SK-MEL-5 (cell line): ENCODE measurements around the gene TMOD4. TPM values are rescaled to one million over a fixed set of nuclear protein-coding genes. Genes with fewer than 3 reads are reported as not detected.
"Not testable (repeated sequence)": the region's sequence is repeated elsewhere in the genome, so short reads cannot be mapped to it uniquely, and the experiment has no call there.

Experiments
- DNase-seq: peaks from one replicate; pipeline ENCODE4 v3.0.0-alpha.2; 2016; ENCODE audit warnings: low read depth, low spot score
- in situ Hi-C: cut with HindIII; loops from 2 replicates; pipeline ENCODE4 v1.10.0; 2016; ENCODE audit warnings: low sequenced_read_pairs, high pct_unique_total_duplicates, low pct_unique_long_range_greater_than_20kb
- polyA plus RNA-seq, 2 experiments: library from polyadenylated mRNA; depleted of rRNA; stranded (reverse); fragments of >200 nt; gene quantifications; 2 replicates each; pipeline ENCODE4 v1.2.3, GENCODE V29; 2015
- total RNA-seq: library from RNA; depleted of rRNA; stranded (reverse); fragments of >200 nt; shearing (Covaris generic); gene quantifications from 2 replicates; pipeline ENCODE4 v1.2.3, GENCODE V29; 2014; rRNA removed

Gene TMOD4
- total RNA-seq: 0.80 and 1.2 TPM in 2 replicates
- 0.75 TPM in 1 of 2 replicates, not detected in the other for polyA plus RNA-seq (2015; cell fraction: cytosol; rRNA removed)
- polyA plus RNA-seq (2015; cell fraction: nucleus; rRNA removed): not detected in 2 replicates

DNA sequence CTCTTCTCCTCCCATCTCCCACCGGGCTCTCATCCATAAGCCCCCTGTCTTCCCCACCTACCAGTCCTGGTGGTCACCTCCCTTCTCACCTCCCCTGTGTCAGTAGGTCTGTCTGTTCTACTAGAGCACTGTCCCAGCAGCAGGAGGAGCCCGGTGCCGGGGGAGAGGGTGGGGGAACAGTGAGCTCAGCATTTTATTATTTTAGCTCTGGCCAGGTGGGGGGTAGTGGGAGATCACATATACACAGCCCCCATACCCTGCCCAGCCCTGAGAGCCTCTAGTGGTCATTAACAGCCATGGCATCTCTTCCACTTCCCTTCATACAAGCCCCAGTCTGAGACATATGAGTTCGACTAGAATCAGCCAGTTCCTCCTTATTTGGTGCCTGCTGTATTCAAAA, at the start of gene TMOD4:
TMOD4 (minus strand) TSS at position 119 of the 400 bp plus-strand sequence. CDS start 1,106 bp downstream, outside the sequence.
- DNase-seq: peak; percentile 71
- in situ Hi-C loops: no loop called here

DNA sequence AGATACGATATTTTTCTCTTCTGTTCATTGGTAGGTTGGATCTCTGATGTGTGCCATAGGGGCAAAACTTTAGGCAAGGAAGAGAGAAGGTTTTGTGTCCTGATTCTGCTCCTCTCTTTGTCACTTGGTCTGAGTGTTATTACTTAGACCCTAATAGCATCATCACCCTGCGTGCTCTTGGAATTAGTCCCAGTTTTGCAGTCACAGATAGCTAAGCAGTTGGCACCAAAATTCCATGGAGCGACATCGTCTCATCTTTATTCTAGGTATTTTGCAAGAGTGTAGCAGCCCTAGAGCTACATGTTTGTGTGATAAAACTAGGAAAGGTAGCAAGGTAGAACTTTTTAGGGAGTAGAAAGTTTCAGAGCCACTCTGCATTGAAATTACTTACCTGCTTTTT, 46.3 kb upstream of the TMOD4 start:
- in situ Hi-C loops: no loop called here
- no peak for DNase-seq

DNA sequence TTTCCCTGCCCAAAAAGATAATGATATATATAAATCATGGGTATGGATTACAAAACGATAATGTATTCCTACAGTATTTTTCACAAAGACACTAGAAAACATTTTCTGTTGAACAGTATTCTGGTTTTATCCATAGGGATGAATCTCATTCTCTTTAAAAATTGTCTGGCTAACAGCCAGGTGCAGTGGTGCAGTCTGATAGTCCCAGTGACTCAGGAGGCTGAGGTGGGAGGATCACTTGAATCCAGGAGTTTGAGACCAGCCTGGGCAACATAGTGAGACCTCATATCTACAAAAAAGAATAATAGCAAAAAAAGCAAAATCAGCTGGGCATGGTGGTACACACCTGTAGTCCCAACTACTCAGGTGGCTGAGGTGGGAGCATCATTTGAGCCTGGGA, 45.8 kb upstream of the TMOD4 start:
- no peak for DNase-seq
- in situ Hi-C loops: no loop called here

DNA sequence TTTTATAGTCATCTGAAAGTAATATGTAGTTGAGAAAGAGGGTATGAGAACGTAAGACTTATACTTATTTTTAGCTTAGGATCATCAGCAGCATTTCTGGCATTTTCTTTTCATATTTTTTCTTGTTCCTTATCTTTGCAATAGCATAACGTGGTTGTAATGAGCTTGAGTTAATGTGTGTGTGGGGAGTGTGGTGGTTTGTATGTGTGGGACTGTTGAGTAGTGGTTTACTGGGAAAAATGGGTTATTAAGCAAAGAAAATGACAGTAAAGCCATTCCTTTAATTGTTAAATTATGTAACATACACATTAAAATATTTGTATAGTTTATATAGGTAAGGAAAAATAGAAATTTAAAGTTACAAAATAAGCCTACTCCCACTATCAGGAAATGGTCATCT, 37.8 kb upstream of the TMOD4 start:
- DNase-seq: no peak
- in situ Hi-C loops: no loop called here

DNA sequence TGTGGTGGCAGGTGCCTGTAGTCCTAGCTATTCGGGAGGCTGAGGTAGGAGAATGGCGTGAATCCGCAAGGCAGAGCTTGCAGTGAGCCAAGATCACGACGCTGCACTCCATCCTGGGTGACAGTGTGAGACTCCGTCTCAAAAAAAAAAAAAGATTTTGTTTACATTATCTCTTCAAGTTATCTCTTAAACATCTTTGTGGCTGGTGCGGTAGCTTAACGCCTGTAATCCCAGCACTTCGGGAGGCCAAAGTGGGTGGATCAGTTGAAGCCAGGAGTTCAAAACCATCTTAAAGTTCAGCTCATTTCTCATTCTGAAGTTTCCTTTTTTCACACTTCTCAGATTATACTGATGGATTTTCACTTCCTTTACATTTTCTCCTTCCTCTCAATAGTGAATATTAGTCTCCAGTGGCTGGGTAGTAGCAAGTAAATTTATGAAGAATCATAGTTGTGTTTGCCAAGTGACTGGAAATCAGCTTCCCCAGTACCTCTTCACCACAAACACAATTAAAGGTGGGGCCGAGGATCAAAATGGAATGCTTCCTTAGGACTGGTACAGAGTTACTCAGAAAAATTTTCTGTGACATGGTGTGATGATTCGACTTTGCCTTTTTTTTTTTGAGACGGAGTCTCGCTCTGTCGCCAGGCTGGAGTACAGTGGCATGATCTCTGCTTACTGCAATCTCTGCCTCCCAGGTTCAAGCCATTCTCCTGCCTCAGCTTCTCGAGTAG, 36.4 kb upstream of the TMOD4 start:
- in situ Hi-C loops: no loop called here
- DNase-seq: no peak

DNA sequence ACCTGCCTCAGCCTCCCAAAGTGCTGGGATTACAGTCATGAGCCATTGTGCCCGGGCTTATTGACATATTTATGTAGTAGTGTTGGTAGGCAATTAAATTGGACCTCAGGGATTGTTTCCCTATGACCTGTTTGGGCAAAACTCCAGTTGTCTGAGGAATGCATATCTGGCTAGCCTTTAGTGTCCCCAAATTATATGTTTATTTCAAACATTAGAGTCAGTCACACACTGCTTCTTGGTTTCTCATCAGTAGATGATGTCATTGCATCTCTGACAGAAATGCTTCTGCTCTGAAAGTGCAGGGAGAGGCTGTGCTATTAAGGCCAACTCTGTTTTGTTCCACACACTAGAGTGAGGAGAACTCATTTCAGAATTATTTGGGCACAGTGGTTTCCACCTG, 35.0 kb upstream of the TMOD4 start:
- in situ Hi-C loops: no loop called here
- DNase-seq: no peak

DNA sequence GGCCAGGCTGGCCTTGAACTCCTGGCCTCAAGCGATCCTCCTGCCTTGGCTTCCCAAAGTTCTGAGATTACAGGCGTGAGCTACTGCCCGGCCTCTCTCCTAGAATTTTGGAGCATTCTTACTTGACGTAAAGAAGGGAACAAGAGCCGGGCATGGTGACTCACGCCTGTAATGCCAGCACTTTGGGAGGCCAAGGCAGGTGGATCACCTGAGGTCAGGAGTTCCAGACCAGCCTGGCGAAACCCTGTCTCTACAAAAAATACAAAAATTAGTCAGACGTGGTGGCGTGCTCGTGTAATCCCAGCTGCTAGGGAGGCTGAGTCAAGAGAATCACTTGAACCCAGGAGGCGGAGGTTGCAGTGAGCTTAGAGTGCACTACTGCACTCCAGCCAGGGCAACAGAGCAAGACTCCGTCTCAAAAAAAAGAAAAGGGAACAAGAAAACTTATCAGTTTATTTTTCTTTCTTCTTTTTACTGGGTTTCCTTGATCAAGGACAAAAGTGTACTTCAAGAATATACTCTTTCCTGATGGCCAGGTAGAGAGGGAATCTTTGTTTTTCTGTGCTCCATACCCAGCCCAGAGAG, 29.7 kb upstream of the TMOD4 start:
- in situ Hi-C loops, DNase-seq: not testable (repeated sequence)

DNA sequence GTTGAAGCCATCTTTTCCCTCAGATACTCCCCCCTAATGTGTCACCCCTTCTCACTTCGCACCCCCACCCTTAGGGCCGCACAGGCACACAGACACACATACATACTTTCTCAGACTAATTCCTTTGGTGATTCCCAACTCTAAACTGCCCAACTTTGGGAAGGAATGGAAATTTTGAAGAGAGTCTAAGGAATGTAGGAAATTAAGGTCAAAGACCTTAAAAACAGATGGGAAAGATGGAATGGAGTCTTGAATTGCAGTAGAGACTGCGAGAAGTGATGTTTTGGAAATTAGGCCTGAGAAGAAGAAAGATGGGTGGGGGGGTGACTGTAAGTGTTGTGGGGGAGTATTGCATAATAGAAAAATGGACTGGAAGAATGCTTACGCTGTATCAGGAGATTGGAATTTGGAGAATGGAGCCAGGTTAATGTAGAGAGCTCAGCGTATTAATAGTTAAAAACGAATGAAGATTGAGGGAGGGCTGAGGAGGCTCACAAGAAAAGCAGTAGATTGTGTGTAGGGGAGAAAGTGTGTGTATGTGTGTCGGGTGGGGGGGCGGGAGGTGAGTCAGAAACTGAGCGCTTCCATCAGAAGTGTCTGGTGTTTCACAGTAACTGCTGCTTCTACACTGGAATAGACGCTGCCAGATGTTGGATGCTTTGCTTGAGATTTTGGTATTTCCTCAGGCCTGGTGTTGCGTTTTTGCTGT, 24.2 kb upstream of the TMOD4 start:
- in situ Hi-C loops: no loop called here

DNA sequence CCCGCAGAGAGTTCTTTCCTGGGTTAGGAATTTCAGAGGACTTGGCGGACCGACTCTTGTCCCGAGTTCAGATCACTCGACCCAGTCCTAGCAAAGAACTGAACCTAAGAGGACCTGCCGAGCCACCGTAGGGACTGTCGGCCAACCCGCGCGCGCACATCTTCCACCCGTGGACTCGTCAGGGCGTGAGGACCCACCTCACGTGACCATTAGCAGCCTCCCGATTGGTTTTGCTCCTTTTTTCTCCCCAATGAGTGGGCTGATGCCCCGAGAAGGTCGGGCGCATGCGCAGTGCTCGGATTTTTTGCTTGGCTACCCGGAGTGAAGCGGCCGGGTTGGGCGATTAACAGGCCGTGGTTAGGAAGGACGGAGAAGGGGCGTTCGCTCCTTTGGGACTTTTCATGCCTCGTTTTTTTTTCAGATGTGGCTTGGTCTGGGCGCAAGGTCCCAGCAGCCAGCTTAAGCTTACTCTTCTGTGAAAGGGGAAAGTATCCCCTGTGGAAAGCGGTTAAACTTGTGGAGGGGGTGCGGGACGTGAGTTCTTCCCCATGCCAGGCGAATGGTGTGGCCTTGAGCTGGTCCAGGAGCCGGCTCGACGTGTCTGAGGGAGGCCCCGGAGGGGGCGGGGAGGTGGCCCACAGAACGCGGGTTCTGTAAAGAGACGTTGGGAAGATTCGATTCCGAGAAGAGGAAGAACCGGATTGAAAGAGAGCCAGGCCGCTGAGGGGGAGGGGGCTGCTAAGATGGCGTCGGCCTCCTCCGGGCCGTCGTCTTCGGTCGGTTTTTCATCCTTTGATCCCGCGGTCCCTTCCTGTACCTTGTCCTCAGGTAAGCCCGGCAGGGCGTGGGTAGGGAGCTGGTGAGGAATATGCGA, 22.7 kb upstream of the TMOD4 start, which contains the start of gene PIP5K1A:
PIP5K1A (plus strand) TSS at position 299 of the 874 bp plus-strand sequence; CDS start at position 744, 445 bp downstream.
- in situ Hi-C loops: no loop called here
- DNase-seq: peak; percentile 100

More for the DNA sequence above, 24.2 kb upstream of the TMOD4 start:
- DNase-seq: peak; percentile 22

DNA sequence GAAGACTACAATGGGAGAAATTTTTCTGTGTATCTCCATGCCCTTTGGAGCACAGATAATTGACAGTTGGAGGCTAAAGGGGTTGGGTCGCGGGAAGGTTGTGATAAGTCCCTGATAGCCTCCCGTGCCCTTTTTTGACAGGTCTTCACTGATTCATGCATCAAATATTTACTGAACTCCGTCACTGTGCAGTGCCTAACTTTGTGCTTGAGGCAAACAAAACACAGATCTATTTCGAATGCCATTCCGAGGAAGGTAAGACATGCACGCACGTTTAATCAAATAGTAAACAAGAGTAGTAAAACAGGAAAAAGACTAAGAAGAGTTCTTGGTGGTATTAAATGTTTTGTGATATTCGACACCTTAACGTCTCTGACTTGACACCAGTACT, 22.1 kb upstream of the TMOD4 start:
- DNase-seq: no peak
- in situ Hi-C loops: no loop called here

DNA sequence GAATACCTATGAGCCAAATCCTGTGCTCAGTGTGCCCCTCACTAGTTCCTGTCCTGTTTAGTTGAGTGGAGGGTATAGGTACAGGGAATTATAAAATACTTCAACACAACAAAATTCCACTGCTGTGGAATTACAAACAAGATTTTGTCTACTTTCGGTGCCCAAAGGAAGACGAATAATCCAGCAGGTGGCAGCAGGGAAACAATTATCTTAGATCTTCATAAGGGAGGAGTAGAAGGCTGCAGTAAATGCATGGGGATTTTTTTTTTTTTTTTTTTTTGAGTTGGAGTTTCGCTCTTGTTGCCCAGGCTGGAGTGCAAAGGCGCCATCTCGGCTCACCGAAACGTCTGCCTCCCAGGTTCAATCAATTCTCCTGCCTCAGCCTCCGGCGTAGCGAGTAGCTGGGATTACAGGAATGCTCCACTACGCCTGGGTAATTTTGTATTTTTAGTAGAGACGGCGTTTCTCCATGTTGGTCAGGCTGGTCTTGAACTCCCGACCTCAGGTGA, 20.6 kb upstream of the TMOD4 start:
- in situ Hi-C loops: no loop called here
- peak; percentile 97 for DNase-seq

DNA sequence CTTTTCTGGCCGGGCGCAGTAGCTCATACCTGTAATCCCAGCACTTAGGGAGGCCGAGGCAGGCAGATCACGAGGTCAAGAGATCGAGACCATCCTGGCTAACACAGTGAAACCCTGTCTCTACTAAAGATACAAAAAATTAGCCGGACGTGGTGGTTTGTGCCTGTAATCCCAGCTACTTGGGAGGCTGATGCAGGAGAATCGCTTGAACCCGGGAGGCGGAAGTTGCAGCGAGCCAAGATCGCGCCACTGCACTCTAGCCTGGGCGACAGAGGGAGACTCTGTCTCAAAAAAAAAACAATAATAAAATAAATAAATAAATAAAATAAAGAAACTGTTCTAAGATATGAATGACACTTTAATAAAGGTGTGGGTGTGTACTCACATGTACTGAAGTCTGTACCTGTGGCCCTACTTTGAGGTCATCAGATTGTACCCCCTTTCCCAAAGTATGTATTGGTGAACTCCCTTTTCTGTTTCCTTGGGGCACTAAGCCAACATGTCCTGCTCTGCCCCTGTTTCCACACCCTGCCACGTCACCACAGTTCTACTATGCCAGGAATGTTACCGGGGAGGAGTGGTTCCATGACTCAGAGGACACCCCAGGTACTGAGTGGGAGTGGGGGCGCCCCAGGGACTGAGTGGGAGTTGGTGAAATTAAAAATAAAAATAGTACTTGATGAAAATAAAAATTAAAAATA, 19.3 kb upstream of the TMOD4 start:
- in situ Hi-C loops: not testable (repeated sequence)
- peak; percentile 42 for DNase-seq

DNA sequence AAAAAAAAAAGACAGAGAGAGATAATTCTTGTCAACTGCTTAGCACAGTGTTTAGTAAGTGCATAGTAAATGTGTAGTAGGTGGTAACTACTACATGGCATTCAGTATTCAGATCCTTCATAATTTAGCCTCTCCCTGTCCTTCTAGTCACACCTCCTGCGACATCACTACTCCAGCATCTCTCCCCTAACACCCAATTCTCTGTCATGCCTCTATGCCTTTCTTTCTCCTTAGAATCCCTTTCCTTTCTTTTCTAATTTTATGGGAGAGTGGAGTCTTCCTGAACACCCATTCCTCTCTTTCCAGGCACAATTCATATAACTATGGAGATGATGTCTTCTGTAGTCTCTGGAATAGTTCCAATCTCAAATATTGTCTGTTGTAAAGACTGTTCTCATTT, 18.1 kb upstream of the TMOD4 start:
- in situ Hi-C loops: no loop called here
- DNase-seq: no peak

DNA sequence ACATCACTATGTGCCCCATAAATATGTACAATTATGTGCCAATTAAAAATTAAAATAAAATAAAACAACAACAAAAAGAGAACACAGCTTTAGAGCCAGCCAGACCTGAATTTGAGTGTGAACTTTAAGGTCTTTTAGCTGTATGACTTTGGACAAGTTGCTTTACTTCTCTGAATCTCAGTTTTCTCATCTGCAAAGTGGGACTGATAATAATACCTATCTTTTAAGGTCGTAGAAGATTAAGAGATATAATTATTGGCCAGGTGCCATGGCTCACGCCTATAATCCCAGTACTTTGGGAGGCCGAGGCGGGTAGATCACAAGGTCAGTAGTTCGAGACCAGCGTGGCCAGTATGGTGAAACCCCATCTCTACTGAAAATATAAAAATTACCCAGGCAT, 17.5 kb upstream of the TMOD4 start:
- in situ Hi-C loops: no loop called here
- DNase-seq: no peak

DNA sequence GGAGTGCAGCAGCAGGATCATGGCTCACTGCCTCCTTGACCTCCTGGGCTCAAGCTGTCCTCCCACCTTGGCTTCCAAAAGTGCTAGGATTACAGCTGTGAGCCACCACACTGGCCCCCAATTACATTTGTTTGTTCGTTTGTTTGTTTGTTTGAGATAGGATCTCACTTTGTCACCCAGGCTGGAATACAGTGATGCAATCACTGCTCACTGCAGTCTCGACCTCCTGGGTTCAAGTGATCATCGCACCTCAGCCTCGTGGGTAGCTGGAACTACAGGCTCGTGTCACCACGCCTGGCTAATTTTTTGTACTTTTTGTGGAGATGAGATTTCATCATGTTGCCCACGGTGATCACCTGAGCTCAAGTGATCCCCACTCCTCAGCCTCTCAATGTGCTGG, 16.3 kb upstream of the TMOD4 start:
- no peak for DNase-seq
- in situ Hi-C loops: no loop called here

DNA sequence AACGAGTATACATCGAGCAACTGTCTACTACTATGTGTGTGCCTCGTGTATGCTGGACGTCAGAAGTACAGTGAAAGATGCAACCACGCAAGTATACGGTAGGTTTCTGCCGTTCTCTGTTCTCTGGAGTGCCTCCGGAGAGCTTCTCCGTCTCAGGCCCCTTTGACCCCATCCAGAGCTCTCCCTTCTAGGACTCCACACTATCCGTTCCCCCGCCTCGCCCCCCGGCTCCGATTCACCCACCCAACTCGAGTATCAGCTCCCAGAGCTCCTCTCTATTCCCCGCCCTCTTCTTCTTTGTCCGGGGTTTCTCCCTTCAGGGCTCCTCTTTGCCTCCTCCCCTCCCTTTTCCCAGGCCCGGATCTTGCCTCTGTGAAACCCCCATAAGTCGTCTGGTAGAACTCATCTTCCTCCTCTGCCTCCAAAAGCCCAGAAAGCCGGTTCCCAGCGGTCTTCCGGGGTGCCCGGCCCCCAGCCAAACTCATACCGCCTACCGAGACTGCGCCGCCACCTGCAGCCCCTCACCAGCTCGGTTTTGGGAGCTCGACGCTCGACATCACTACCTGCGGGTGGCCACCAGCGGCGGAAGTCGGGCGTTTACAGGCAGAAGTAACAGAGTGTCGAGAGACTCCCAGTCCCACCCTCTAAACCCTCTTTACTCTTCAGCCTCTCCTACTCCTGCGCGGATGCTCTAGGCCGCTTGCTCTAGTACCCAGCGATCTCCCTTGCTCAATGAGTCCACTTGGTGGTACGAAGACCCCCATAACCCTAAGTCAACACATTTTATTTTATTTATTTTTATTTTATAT, 14.1 kb upstream of the TMOD4 start, which contains the start of gene VPS72:
VPS72 (minus strand) TSS at position 561 of the 809 bp plus-strand sequence; CDS start at position 485, 76 bp downstream.
- DNase-seq: peak; percentile 96
- in situ Hi-C loops: no loop called here
